Kidney (tissue), 14 donors: Measurements from ENCODE around the gene ECHS1. TPM values are rescaled to one million over a fixed set of nuclear protein-coding genes. Genes with fewer than 3 reads are reported as not detected.
"Not testable (repeated sequence)": the region's sequence is repeated elsewhere in the genome, so short reads cannot be mapped to it uniquely, and the experiment has no call there.

Experiments used
- DNase-seq, 5 donors: peaks; one replicate each; pipeline ENCODE4 v3.0.0-alpha.2; 2013 to 2020
- FAIRE-seq: peaks from 2 replicates; lab custom pipeline; 2012; peaks lifted over from hg19 to GRCh38; lab: Jason Lieb, UNC
- H3K27ac ChIP-seq, 2 donors: one replicate each; pipeline ENCODE4 v1.7.0; 2013; ENCODE audit warnings: low read depth in 2 of 2, low read length in 2 of 2, inconsistent platforms in 1 of 2
- H3K27me3 ChIP-seq: one replicate; pipeline ENCODE4 v1.7.1; 2013; ENCODE audit warnings: low read length, inconsistent platforms; ENCODE audit not compliant: control insufficient read depth, insufficient read depth
- H3K36me3 ChIP-seq, 3 donors: one replicate each; pipeline versions ENCODE4 v1.7.0 to v1.7.1; 2013; ENCODE audit warnings: low read length in 3 of 3, control low read depth in 1 of 3, inconsistent platforms in 1 of 3; ENCODE audit not compliant: insufficient read depth in 3 of 3, control insufficient read depth in 2 of 3
- H3K4me1 ChIP-seq, 3 donors: one replicate each; pipeline versions ENCODE4 v1.7.0 to v1.7.1; 2013; ENCODE audit warnings: low read length in 3 of 3, inconsistent platforms in 1 of 3, low read depth in 1 of 3; ENCODE audit not compliant: control insufficient read depth in 2 of 3, insufficient read depth in 2 of 3
- H3K4me3 ChIP-seq, 3 donors: one replicate each; pipeline versions ENCODE4 v1.7.0 to v1.8.1; 2013; ENCODE audit warnings: low read length in 3 of 3, control low read depth in 1 of 3, inconsistent platforms in 1 of 3
- H3K9ac ChIP-seq, 3 donors: one replicate each; pipeline versions ENCODE4 v1.7.0 to v1.7.1; 2013; ENCODE audit warnings: low read length in 3 of 3, control low read depth in 1 of 3, inconsistent platforms in 1 of 3
- H3K9me3 ChIP-seq, 3 donors: one replicate each; pipeline versions ENCODE4 v1.7.0 to v1.7.1; 2013; ENCODE audit warnings: low read length in 3 of 3, control low read depth in 1 of 3, inconsistent platforms in 1 of 3; ENCODE audit not compliant: control insufficient read depth in 2 of 3, insufficient read depth in 1 of 3
- CTCF ChIP-seq: IDR thresholded peaks from 3 replicates; pipeline ENCODE4 v1.5.1; 2012; ENCODE audit warnings: mild to moderate bottlenecking, moderate library complexity, borderline replicate concordance; ENCODE audit not compliant: insufficient read depth; ENCODE audit errors: extremely low read depth
- intact Hi-C: fragments of 100-400 bp; cut with DNase I; formaldehyde crosslinking; loops from one replicate; pipeline ENCODE4 v1.11.1; 2022
- polyA plus RNA-seq: library from polyadenylated mRNA; stranded (reverse); fragments of 350-450 nt; fragmentation: Illumina TruSeq; extraction: RNeasy Lipid Tissue Mini Kit (QIAGEN cat#74804); gene quantifications from one replicate; pipeline ENCODE4 v1.2.3, GENCODE V29; 2014; ENCODE audit warnings: low read depth, low replicate concordance; ENCODE audit not compliant: insufficient read depth
- total RNA-seq: library from RNA; stranded (reverse); fragmentation: NEBNext Ultra II Directional; extraction: Animal tissue kit (Norgen Biotek cat#: 25700); gene quantifications from one replicate; pipeline ENCODE4 v1.2.1, GENCODE V29; 2021
- donor health status: control.
- donor health status: control.
- donor health status: control.
- donor health status: control.
- donor health status: control.
- donor health status: DM: yes; HTN: yes; CAD: no.
- donor health status: Normal renal cell carcinoma (clear cell type).

The ECHS1 gene
- total and polyA plus RNA-seq, 2 donors from 2014 or later = 85.6 to 599 TPM

GRCh38 chr10:133377818-133378250, 4.7 kb upstream of the ECHS1 start:
- intact Hi-C loops = no loop called here
- FAIRE-seq (no peak), DNase-seq (no peak)
- peak overlapping the region; percentile 57 to 77 (median 70) for H3K4me3 ChIP-seq
- no peaks in the 10 kb centered on the region for H3K27me3 ChIP-seq
- peak overlapping the region in 2 of 3 donors; percentile 65 to 80 for H3K9ac ChIP-seq
- TF ChIP-seq CTCF = no peak
- no peaks in the 10 kb centered on the region for H3K9me3 ChIP-seq
- peak overlapping the region; percentile 67 to 83 for H3K27ac ChIP-seq
- peaks cover 0 to 10% (median 0%) of the 10 kb centered on the region in 3 donors for H3K4me1 ChIP-seq
- peaks cover 0 to 5% (median 0%) of the 10 kb centered on the region in 3 donors for H3K36me3 ChIP-seq

- no peak for FAIRE-seq
- peak overlapping the region in 1 of 3 donors; percentile 70 for H3K4me3 ChIP-seq
Measured at GRCh38 chr10:133377025-133377817, 4.1 kb upstream of the ECHS1 start.

GRCh38 chr10:133376183-133376582, 3.0 kb upstream of the ECHS1 start:
- H3K9me3 ChIP-seq, FAIRE-seq, H3K4me3 ChIP-seq, H3K9ac ChIP-seq, H3K27me3 ChIP-seq, DNase-seq, intact Hi-C loops, H3K36me3 ChIP-seq, H3K27ac ChIP-seq: not testable (repeated sequence)
- peaks cover 0 to 14% (median 0%) of the 10 kb centered on the region in 3 donors for H3K4me1 ChIP-seq

More at GRCh38 chr10:133377025-133377817, 4.1 kb upstream of the ECHS1 start:
- H3K4me1 ChIP-seq = peaks cover 0 to 11% (median 0%) of the 10 kb centered on the region in 3 donors
- no peaks in the 10 kb centered on the region for H3K27me3 ChIP-seq
- H3K27ac ChIP-seq = no peak overlapping the region
- DNase-seq = peak in 1 of 5 donors; percentile 71
- H3K9me3 ChIP-seq = no peaks in the 10 kb centered on the region
- H3K36me3 ChIP-seq = peaks cover 0 to 5% (median 0%) of the 10 kb centered on the region in 3 donors
- intact Hi-C loops = no loop called here
- TF ChIP-seq CTCF = no peak
- no peak overlapping the region for H3K9ac ChIP-seq

- no peak for DNase-seq
- no peak overlapping the region for H3K27ac ChIP-seq
- H3K36me3 ChIP-seq = peaks cover 0 to 2% (median under 1%) of the 10 kb centered on the region in 3 donors
- no peaks in the 10 kb centered on the region for H3K9me3 ChIP-seq
- H3K27me3 ChIP-seq = no peaks in the 10 kb centered on the region
- no peak for TF ChIP-seq CTCF
- intact Hi-C loops = no loop called here
- H3K9ac ChIP-seq = no peak overlapping the region
- peaks cover 0 to 14% (median 0%) of the 10 kb centered on the region in 3 donors for H3K4me1 ChIP-seq
- no peak for FAIRE-seq
- H3K4me3 ChIP-seq = no peak overlapping the region
Measured at GRCh38 chr10:133375357-133376115, 2.4 kb upstream of the ECHS1 start.
